PC-3 (cell line): Measurements from ENCODE around the gene KRT75. TPM values are rescaled to one million over a fixed set of nuclear protein-coding genes. Genes with fewer than 3 reads are reported as not detected.
"Not testable (repeated sequence)": the region's sequence is repeated elsewhere in the genome, so short reads cannot be mapped to it uniquely, and the experiment has no call there.

ENCODE experiments used
- ATAC-seq: fragments of 200-7000 bp; cut with Tn5 transposase; 2 replicates; pipeline ENCODE4 v1.9.1; 2020; ENCODE audit warnings: mild to moderate bottlenecking, moderate library complexity
- BruUV-seq: library from RNA; stranded (reverse); fragments of 400-500 nt; replicated peaks from 2 replicates; lab custom pipeline; 2021; lab: Mats Ljungman, UMichigan
- CTCF ChIA-PET: fragments of 300-600 bp; sonication (Branson Sonifier 250); formaldehyde crosslinking; loops from one replicate; lab custom pipeline; 2022; ENCODE audit warnings: antibody characterized with exemption; lab: Charles Lee
- POLR2A ChIA-PET: fragments of 300-600 bp; sonication (Branson Sonifier 250); formaldehyde crosslinking; loops from one replicate; lab custom pipeline; 2022; ENCODE audit warnings: antibody characterized with exemption; ENCODE audit not compliant: unreplicated experiment; lab: Charles Lee
- DNase-seq: peaks from one replicate; pipeline ENCODE4 v3.0.0-alpha.2; 2015
- H2AFZ ChIP-seq: fragments of 300-600 bp; sonication (generic); 2 replicates; pipeline ENCODE4 v1.6.0; 2016; ENCODE audit warnings: antibody characterized with exemption, low read length
- H3F3A ChIP-seq: fragments of 300-600 bp; sonication (generic); one replicate; pipeline ENCODE4 v1.6.0; 2017; ENCODE audit warnings: antibody characterized with exemption, low read length, control low read depth, mild to moderate bottlenecking; ENCODE audit not compliant: unreplicated experiment
- H3K27ac ChIP-seq: fragments of 300-600 bp; sonication (generic); 2 replicates; pipeline ENCODE4 v1.5.1; 2016; ENCODE audit warnings: mild to moderate bottlenecking, low read length
- H3K27me3 ChIP-seq: fragments of 300-600 bp; sonication (generic); 2 replicates; pipeline ENCODE4 v1.6.1; 2016; ENCODE audit warnings: low read length, mixed read lengths
- H3K36me3 ChIP-seq: fragments of 300-600 bp; sonication (generic); 2 replicates; pipeline ENCODE4 v1.6.1; 2016; ENCODE audit warnings: low read depth, mixed run types, low read length, mixed read lengths
- H3K4me1 ChIP-seq: fragments of 300-600 bp; sonication (generic); 2 replicates; pipeline ENCODE4 v1.5.1; 2016; ENCODE audit warnings: low read length; ENCODE audit not compliant: insufficient read depth
- H3K4me2 ChIP-seq: fragments of 300-600 bp; sonication (generic); 2 replicates; pipeline ENCODE4 v1.6.0; 2016; ENCODE audit warnings: low read length
- H3K4me3 ChIP-seq: fragments of 300-600 bp; sonication (generic); 2 replicates; pipeline ENCODE4 v1.5.1; 2016; ENCODE audit warnings: mild to moderate bottlenecking, low read length, mixed read lengths
- H3K79me2 ChIP-seq: fragments of 300-600 bp; sonication (generic); 2 replicates; pipeline ENCODE4 v1.6.1; 2017; ENCODE audit warnings: low read length, mixed read lengths
- H3K9ac ChIP-seq: fragments of 300-600 bp; sonication (generic); 2 replicates; pipeline ENCODE4 v1.6.0; 2016; ENCODE audit warnings: mild to moderate bottlenecking, low read length
- H3K9me2 ChIP-seq: fragments of 300-600 bp; sonication (generic); replicated peaks from 2 replicates; pipeline ENCODE4 v1.6.1; 2016; ENCODE audit warnings: mixed run types, low read length, mixed read lengths
- H3K9me3 ChIP-seq: fragments of 300-600 bp; sonication (generic); 2 replicates; pipeline ENCODE4 v1.6.1; 2016; ENCODE audit warnings: low read length, mixed read lengths
- H4K20me1 ChIP-seq: fragments of 300-600 bp; sonication (generic); 2 replicates; pipeline ENCODE4 v1.6.1; 2016; ENCODE audit warnings: low read length, mixed read lengths
- EZH2 ChIP-seq: fragments of 300-600 bp; sonication (generic); IDR thresholded peaks from one replicate; pipeline ENCODE4 v1.6.1; 2017; ENCODE audit warnings: antibody characterized with exemption, mild to moderate bottlenecking, low read length; ENCODE audit not compliant: unreplicated experiment
- EZH2phosphoT487 ChIP-seq: fragments of 300-600 bp; sonication (generic); IDR thresholded peaks from 2 replicates; pipeline ENCODE4 v1.6.1; 2018; ENCODE audit warnings: mild to moderate bottlenecking, antibody characterized with exemption, low read length, borderline replicate concordance
- intact Hi-C: fragments of 100-400 bp; cut with micrococcal nuclease; formaldehyde crosslinking; loops from 2 replicates; pipeline ENCODE4 v1.9.0; 2023
- total RNA-seq: library from RNA; depleted of rRNA; stranded (reverse); fragments of >200 nt; gene quantifications from 2 replicates; pipeline ENCODE4 v1.2.3, GENCODE V29; 2014
- TF ChIP-seq, protein P1 (sequence below): fragments of 300-600 bp; sonication (generic); conservative IDR thresholded peaks from 2 replicates; pipeline ENCODE4 v1.5.1; 2017; ENCODE audit warnings: antibody characterized with exemption, low read depth, mild to moderate bottlenecking, low read length

KRT75 gene
- total RNA-seq, 1 experiment from 2014 or later, result 38.5 TPM

DNA sequence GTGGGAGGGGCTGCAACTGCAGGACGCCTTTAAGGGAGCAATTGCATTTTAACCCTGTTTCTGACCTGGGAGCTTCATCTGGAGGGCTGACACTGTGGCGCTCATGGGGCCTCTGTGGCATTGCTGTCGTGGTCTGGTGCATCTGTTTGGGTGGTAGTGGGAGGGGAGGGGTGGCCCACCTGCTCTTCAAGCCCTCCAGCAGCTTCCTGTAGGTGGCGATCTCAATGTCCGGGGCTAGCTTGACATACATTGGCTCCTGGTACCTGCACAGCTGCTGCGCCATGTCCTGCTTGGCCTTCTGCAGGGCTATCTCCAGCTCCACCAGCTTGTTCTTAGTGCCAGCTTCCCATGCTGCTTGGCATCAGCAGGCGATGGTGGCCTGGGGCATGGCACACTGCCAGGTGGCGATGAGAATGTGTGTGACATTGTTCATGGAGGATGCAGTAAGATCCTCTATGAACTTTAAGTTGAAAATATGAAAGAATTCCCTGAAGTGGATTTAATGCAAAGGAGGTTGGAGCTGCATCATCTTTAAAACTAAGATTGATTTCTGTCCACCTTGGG, 20.3 kb downstream of the KRT75 start:
- ATAC-seq (no peak), DNase-seq (no peak)
- Histone ChIP-seq H3K27me3 (no peaks in the 10 kb centered on the region), H3K4me1 (peaks cover 5% of the 10 kb centered on the region; the same call in 1 of the 2 replicates), H3K27ac (no peak overlapping the region), H3K4me3 (no peak overlapping the region), H4K20me1 (no peaks in the 10 kb centered on the region), H3F3A (no peaks in the 10 kb centered on the region), H3K9me3 (no peaks in the 10 kb centered on the region), H3K9ac (no peak overlapping the region), H3K9me2 (no peaks in the 10 kb centered on the region), H3K79me2 (no peaks in the 10 kb centered on the region), H2AFZ (no peak overlapping the region), H3K36me3 (no peaks in the 10 kb centered on the region), H3K4me2 (no peak overlapping the region)
- CTCF ChIA-PET, result no interaction called here
- POLR2A ChIA-PET, result no interaction called here
- TF ChIP-seq, protein P1, sequence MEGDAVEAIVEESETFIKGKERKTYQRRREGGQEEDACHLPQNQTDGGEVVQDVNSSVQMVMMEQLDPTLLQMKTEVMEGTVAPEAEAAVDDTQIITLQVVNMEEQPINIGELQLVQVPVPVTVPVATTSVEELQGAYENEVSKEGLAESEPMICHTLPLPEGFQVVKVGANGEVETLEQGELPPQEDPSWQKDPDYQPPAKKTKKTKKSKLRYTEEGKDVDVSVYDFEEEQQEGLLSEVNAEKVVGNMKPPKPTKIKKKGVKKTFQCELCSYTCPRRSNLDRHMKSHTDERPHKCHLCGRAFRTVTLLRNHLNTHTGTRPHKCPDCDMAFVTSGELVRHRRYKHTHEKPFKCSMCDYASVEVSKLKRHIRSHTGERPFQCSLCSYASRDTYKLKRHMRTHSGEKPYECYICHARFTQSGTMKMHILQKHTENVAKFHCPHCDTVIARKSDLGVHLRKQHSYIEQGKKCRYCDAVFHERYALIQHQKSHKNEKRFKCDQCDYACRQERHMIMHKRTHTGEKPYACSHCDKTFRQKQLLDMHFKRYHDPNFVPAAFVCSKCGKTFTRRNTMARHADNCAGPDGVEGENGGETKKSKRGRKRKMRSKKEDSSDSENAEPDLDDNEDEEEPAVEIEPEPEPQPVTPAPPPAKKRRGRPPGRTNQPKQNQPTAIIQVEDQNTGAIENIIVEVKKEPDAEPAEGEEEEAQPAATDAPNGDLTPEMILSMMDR, result 0 out of 2 replicates have a peak, but pooled peaks have one; percentile 14
- TF ChIP-seq EZH2phosphoT487, result no peak
- TF ChIP-seq EZH2, result no peak
- BruUV-seq, result no TSS peak
- intact Hi-C loops, result no loop called here

DNA sequence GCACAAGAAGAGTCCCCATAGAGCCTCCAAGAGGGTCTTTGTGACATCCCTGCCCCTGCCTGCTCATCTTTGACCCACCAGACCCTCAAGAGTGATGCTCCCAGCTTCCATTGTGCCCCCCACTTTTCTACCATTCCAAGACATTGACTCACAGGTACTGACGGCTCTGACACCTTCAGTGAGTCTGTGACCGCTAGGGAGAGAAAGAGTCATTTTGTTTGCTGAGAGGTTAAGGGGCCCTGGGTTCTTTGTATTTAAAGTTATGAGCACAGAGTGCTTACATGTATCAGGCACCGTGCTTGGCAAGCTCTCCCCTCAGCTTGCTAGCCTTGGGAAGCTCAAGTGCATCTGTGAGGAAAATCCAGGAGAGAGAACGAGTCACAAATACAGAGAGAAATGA, 21.0 kb downstream of the KRT75 start:
- BruUV-seq, result no TSS peak
- TF ChIP-seq EZH2 (no peak), EZH2phosphoT487 (no peak)
- TF ChIP-seq, protein P1, result no peak
- H4K20me1 ChIP-seq, result no peaks in the 10 kb centered on the region
- DNase-seq (peak; percentile 28), ATAC-seq (no peak)
- H3K9me2 ChIP-seq, result no peaks in the 10 kb centered on the region
- H3K27ac ChIP-seq, result no peak overlapping the region
- no peaks in the 10 kb centered on the region for H3K27me3 ChIP-seq
- H3K4me1 ChIP-seq, result peaks cover 5% of the 10 kb centered on the region; the same call in 1 of the 2 replicates
- CTCF ChIA-PET, result no interaction called here
- POLR2A ChIA-PET, result no interaction called here
- no peak overlapping the region for H3K9ac ChIP-seq
- no peaks in the 10 kb centered on the region for H3K9me3 ChIP-seq
- H2AFZ ChIP-seq, result no peak overlapping the region
- H3K79me2 ChIP-seq, result no peaks in the 10 kb centered on the region
- no peaks in the 10 kb centered on the region for H3K36me3 ChIP-seq
- intact Hi-C loops, result no loop called here
- H3K4me2 ChIP-seq, result no peak overlapping the region
- H3K4me3 ChIP-seq, result no peak overlapping the region
- H3F3A ChIP-seq, result no peaks in the 10 kb centered on the region

DNA sequence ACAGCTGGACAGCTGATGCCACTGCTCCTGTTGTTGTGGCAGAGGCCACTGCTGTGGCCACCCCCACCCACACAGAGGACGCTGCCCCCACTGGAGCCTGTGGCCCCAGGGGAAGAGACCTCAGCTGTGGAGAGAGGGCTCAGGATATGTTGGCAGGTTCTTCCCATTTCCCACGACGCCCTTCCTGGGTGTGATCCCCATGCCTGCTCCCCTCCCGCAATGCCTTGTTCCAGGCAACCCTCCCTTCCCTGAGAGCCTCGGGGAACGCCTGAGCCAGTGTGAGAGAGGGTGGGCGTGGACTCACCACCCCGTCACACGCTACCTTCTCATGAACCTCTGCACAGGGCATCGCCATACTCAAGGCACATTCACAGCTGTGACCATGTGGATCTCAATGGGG, 22.4 kb downstream of the KRT75 start:
- Histone ChIP-seq H3K36me3 (no peaks in the 10 kb centered on the region), H2AFZ (no peak overlapping the region), H3K27ac (no peak overlapping the region), H3K9ac (no peak overlapping the region), H3K9me2 (no peaks in the 10 kb centered on the region), H3K4me1 (peaks cover 5% of the 10 kb centered on the region; the same call in 1 of the 2 replicates), H3K4me3 (no peak overlapping the region), H4K20me1 (no peaks in the 10 kb centered on the region), H3F3A (no peaks in the 10 kb centered on the region), H3K9me3 (no peaks in the 10 kb centered on the region), H3K4me2 (no peak overlapping the region), H3K79me2 (no peaks in the 10 kb centered on the region), H3K27me3 (no peaks in the 10 kb centered on the region)
- ATAC-seq (no peak), DNase-seq (no peak)
- ChIA-PET CTCF (no interaction called here), POLR2A (no interaction called here)
- TF ChIP-seq, protein P1, result no peak
- TF ChIP-seq EZH2phosphoT487 (no peak), EZH2 (no peak)
- intact Hi-C loops, result no loop called here
- BruUV-seq, result no TSS peak

DNA sequence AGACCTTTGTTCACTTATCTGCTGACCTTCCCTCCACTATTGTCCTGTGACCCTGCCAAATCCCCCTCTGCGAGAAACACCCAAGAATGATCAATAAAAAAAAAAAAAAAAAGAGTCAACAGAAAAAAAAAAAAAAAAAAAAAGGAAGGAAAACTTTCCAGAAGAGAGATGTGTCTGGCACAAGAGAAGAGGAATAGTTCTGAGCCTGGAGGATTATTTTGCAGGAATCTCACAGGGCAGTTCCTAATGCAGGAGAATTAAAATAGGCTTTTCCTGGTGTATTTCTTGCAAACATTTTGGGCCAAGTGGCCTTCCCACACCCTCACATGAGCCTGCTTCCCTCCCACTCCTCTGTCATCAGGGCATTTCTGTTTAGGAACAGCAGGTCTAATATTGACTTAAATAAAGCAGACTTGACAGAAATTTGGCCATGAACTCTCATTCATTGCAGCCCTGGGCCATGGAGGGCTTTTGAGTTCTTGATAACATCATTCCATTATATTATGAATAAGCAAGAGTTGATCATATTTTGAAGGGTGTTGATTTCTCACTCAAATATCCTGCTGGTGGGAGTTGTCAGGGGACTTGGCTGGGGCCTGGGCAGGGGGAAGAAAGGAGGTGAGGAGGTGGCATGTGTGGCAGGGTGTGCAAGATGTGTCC, 23.5 kb downstream of the KRT75 start:
- H3K36me3 ChIP-seq, H2AFZ ChIP-seq, H4K20me1 ChIP-seq, H3K9ac ChIP-seq, H3K9me3 ChIP-seq, H3K4me1 ChIP-seq, H3K4me2 ChIP-seq, intact Hi-C loops, H3K4me3 ChIP-seq, H3K9me2 ChIP-seq, BruUV-seq, POLR2A ChIA-PET, H3F3A ChIP-seq, H3K27ac ChIP-seq, ATAC-seq, H3K79me2 ChIP-seq, CTCF ChIA-PET, DNase-seq, H3K27me3 ChIP-seq: not testable (repeated sequence)
